WTC11 (cell line): Measurements from ENCODE around the gene PREX1. TPM values are rescaled to one million over a fixed set of nuclear protein-coding genes. Genes with fewer than 3 reads are reported as not detected.

Experiments used
- ATAC-seq: fragments of 200-7000 bp; cut with Tn5 transposase; 2 replicates; pipeline ENCODE4 v1.10.0; 2021; ENCODE audit warnings: mild to moderate bottlenecking, moderate library complexity
- CTCF ChIA-PET: fragments of 300-600 bp; sonication (Branson Sonifier 250); formaldehyde crosslinking; loops from one replicate; lab custom pipeline; 2021; ENCODE audit warnings: antibody characterized with exemption; lab: Charles Lee
- POLR2A ChIA-PET: fragments of 350-600 bp; sonication (Branson Sonifier 250); formaldehyde crosslinking; loops from one replicate; lab custom pipeline; 2021; ENCODE audit warnings: antibody characterized with exemption; lab: Charles Lee
- DNase-seq: peaks from one replicate; pipeline ENCODE4 v3.0.0; 2021; ENCODE audit warnings: low spot score
- H3K27ac Mint-ChIP-seq: 2 replicates; pipeline ENCODE4 v1.8.0; 2021; ENCODE audit warnings: mixed read lengths
- H3K27me3 Mint-ChIP-seq: 2 replicates; pipeline ENCODE4 v1.8.0; 2021; ENCODE audit warnings: low read depth, mild to moderate bottlenecking, moderate library complexity, mixed read lengths
- H3K36me3 Mint-ChIP-seq: 2 replicates; pipeline ENCODE4 v1.8.0; 2021; ENCODE audit warnings: mixed read lengths
- H3K4me1 Mint-ChIP-seq: 2 replicates; pipeline ENCODE4 v1.8.0; 2022; ENCODE audit warnings: mixed read lengths
- H3K4me3 Mint-ChIP-seq: 2 replicates; pipeline ENCODE4 v1.8.0; 2021; ENCODE audit warnings: mild to moderate bottlenecking, moderate library complexity, mixed read lengths
- H3K9me3 Mint-ChIP-seq: 2 replicates; pipeline ENCODE4 v1.8.0; 2021; ENCODE audit warnings: mixed read lengths
- AR ChIP-seq: fragments of 250-450 bp; sonication (Bioruptor Pico); IDR thresholded peaks from 2 replicates; pipeline ENCODE4 v1.9.0; 2021; ENCODE audit warnings: mild to moderate bottlenecking
- ATF2 ChIP-seq: sonication (generic); formaldehyde crosslinking; IDR thresholded peaks from 2 replicates; pipeline ENCODE4 v1.8.1; 2022; ENCODE audit warnings: low read depth, missing genetic modification reagents, borderline replicate concordance
- E2F4 ChIP-seq: sonication (generic); formaldehyde crosslinking; IDR thresholded peaks from 2 replicates; pipeline ENCODE4 v1.8.1; 2022; ENCODE audit warnings: low read depth, mild to moderate bottlenecking, moderate library complexity, missing genetic modification reagents, borderline replicate concordance
- E2F5 ChIP-seq: sonication (generic); formaldehyde crosslinking; IDR thresholded peaks from 2 replicates; pipeline ENCODE4 v1.8.1; 2022; ENCODE audit warnings: mild to moderate bottlenecking, moderate library complexity, missing genetic modification reagents
- ELF4 ChIP-seq: sonication (generic); formaldehyde crosslinking; IDR thresholded peaks from 2 replicates; pipeline ENCODE4 v1.8.1; 2022; ENCODE audit warnings: low read depth, mild to moderate bottlenecking, moderate library complexity, missing genetic modification reagents
- FOXP1 ChIP-seq: sonication (generic); formaldehyde crosslinking; IDR thresholded peaks from 2 replicates; pipeline ENCODE4 v1.8.0; 2022; ENCODE audit warnings: missing genetic modification reagents, mild to moderate bottlenecking, moderate library complexity, borderline replicate concordance
- GRHL2 ChIP-seq: fragments of 250-450 bp; sonication (Bioruptor Pico); IDR thresholded peaks from 2 replicates; pipeline ENCODE4 v1.8.0; 2022; ENCODE audit warnings: mild to moderate bottlenecking, moderate library complexity; ENCODE audit not compliant: insufficient replicate concordance, severe bottlenecking
- JAZF1 ChIP-seq: fragments of 250-450 bp; sonication (Bioruptor Pico); IDR thresholded peaks from 2 replicates; pipeline ENCODE4 v1.9.0; 2021; ENCODE audit warnings: moderate library complexity, mild to moderate bottlenecking, inconsistent platforms
- JUN ChIP-seq: sonication (generic); formaldehyde crosslinking; IDR thresholded peaks from 2 replicates; pipeline ENCODE4 v1.8.0; 2023; ENCODE audit warnings: mild to moderate bottlenecking, missing genetic modification reagents
- RELA ChIP-seq: sonication (generic); formaldehyde crosslinking; IDR thresholded peaks from 2 replicates; pipeline ENCODE4 v1.8.1; 2022; ENCODE audit warnings: missing genetic modification reagents, mild to moderate bottlenecking, borderline replicate concordance
- SMAD4 ChIP-seq: sonication (generic); formaldehyde crosslinking; IDR thresholded peaks from 2 replicates; pipeline ENCODE4 v1.8.0; 2022; ENCODE audit warnings: mild to moderate bottlenecking, missing genetic modification reagents
- SP1 ChIP-seq: sonication (generic); formaldehyde crosslinking; conservative IDR thresholded peaks from 2 replicates; pipeline ENCODE4 v1.8.1; 2022; ENCODE audit warnings: missing genetic modification reagents
- ZNF138 ChIP-seq: sonication (generic); formaldehyde crosslinking; conservative IDR thresholded peaks from 2 replicates; pipeline ENCODE4 v1.8.1; 2022; ENCODE audit warnings: mild to moderate bottlenecking, moderate library complexity, missing genetic modification reagents
- ZNF263 ChIP-seq: sonication (generic); formaldehyde crosslinking; IDR thresholded peaks from 2 replicates; pipeline ENCODE4 v1.8.1; 2022; ENCODE audit warnings: low read depth, mild to moderate bottlenecking, moderate library complexity, missing genetic modification reagents
- ZNF532 ChIP-seq: fragments of 250-450 bp; sonication (Bioruptor Pico); IDR thresholded peaks from 2 replicates; pipeline ENCODE4 v1.9.0; 2021; ENCODE audit warnings: mild to moderate bottlenecking, borderline replicate concordance
- total RNA-seq: library from RNA; stranded (reverse); gene quantifications from 3 replicates; pipeline ENCODE4 v1.2.3, GENCODE V29; 2021
- TF ChIP-seq, protein P1 (sequence below): sonication (generic); formaldehyde crosslinking; IDR thresholded peaks from 2 replicates; pipeline ENCODE4 v1.8.0; 2023; ENCODE audit warnings: mild to moderate bottlenecking, missing genetic modification reagents
- TF ChIP-seq, protein P2 (sequence below): sonication (generic); formaldehyde crosslinking; IDR thresholded peaks from 2 replicates; pipeline ENCODE4 v1.8.1; 2023; ENCODE audit warnings: mild to moderate bottlenecking, missing genetic modification reagents

Gene PREX1
- total RNA-seq, 1 experiment from 2014 or later = 17.3 TPM

- no peaks in the 10 kb centered on the region for H3K36me3 Mint-ChIP-seq
- H3K4me3 Mint-ChIP-seq = no peak overlapping the region
- TF ChIP-seq, protein P1, sequence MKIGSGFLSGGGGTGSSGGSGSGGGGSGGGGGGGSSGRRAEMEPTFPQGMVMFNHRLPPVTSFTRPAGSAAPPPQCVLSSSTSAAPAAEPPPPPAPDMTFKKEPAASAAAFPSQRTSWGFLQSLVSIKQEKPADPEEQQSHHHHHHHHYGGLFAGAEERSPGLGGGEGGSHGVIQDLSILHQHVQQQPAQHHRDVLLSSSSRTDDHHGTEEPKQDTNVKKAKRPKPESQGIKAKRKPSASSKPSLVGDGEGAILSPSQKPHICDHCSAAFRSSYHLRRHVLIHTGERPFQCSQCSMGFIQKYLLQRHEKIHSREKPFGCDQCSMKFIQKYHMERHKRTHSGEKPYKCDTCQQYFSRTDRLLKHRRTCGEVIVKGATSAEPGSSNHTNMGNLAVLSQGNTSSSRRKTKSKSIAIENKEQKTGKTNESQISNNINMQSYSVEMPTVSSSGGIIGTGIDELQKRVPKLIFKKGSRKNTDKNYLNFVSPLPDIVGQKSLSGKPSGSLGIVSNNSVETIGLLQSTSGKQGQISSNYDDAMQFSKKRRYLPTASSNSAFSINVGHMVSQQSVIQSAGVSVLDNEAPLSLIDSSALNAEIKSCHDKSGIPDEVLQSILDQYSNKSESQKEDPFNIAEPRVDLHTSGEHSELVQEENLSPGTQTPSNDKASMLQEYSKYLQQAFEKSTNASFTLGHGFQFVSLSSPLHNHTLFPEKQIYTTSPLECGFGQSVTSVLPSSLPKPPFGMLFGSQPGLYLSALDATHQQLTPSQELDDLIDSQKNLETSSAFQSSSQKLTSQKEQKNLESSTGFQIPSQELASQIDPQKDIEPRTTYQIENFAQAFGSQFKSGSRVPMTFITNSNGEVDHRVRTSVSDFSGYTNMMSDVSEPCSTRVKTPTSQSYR (CRISPR knock-in tag) = no peak
- TF ChIP-seq, protein P2, sequence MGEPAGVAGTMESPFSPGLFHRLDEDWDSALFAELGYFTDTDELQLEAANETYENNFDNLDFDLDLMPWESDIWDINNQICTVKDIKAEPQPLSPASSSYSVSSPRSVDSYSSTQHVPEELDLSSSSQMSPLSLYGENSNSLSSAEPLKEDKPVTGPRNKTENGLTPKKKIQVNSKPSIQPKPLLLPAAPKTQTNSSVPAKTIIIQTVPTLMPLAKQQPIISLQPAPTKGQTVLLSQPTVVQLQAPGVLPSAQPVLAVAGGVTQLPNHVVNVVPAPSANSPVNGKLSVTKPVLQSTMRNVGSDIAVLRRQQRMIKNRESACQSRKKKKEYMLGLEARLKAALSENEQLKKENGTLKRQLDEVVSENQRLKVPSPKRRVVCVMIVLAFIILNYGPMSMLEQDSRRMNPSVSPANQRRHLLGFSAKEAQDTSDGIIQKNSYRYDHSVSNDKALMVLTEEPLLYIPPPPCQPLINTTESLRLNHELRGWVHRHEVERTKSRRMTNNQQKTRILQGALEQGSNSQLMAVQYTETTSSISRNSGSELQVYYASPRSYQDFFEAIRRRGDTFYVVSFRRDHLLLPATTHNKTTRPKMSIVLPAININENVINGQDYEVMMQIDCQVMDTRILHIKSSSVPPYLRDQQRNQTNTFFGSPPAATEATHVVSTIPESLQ (CRISPR knock-in tag) = no peak
- no peak for TF ChIP-seq ELF4
- no peak for TF ChIP-seq FOXP1
- TF ChIP-seq JAZF1 (CRISPR knock-in tag) = no peak
- TF ChIP-seq RELA (CRISPR knock-in tag) = no peak
- no peak for TF ChIP-seq E2F4 (CRISPR knock-in tag)
- TF ChIP-seq ZNF263 (CRISPR knock-in tag) = no peak
- TF ChIP-seq AR (CRISPR knock-in tag) = no peak
- TF ChIP-seq E2F5 (CRISPR knock-in tag) = no peak
- no peak for TF ChIP-seq GRHL2 (CRISPR knock-in tag)
- TF ChIP-seq SMAD4 (CRISPR knock-in tag) = no peak
- no peak for TF ChIP-seq JUN (CRISPR knock-in tag)
- peaks cover 22% of the 10 kb centered on the region for H3K4me1 Mint-ChIP-seq
- ATAC-seq (no peak), DNase-seq (no peak)
- CTCF ChIA-PET = no interaction called here
- POLR2A ChIA-PET = no interaction called here
- H3K9me3 Mint-ChIP-seq = peaks cover 14% of the 10 kb centered on the region; the same call in 1 of the 2 replicates
- H3K27me3 Mint-ChIP-seq = no peaks in the 10 kb centered on the region
- H3K27ac Mint-ChIP-seq = no peak overlapping the region
These were observed 26.6 kb downstream of the PREX1 start for GRCh38 chr20:48801197-48801596.

DNA sequence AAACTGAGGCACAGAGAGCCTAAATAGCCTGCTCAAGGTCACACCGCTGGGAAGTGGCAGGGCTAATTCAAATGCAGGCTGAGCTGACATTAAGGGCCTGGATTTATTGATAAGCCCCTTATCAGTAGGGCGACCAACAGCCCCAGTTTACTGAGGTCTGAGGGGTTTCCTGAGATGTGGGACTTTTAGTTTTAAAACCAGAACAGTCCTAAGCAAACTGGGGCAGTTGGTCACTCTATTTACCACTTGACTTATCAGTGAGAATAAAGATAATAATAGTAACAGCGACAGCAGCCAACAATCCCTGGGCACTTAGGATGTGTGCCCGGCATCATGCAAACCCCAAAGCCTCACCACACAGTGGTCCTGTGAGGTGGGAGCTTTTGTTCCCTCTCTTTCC lies 27.6 kb downstream of the PREX1 start:
- H3K9me3 Mint-ChIP-seq = peaks cover 14% of the 10 kb centered on the region; the same call in 1 of the 2 replicates
- peaks cover 24% of the 10 kb centered on the region for H3K4me1 Mint-ChIP-seq
- H3K36me3 Mint-ChIP-seq = no peaks in the 10 kb centered on the region
- H3K4me3 Mint-ChIP-seq = no peak overlapping the region
- ATAC-seq (no peak), DNase-seq (no peak)
- ChIA-PET CTCF (interaction anchor here (1.2 kb wide), 1 partner anchor 143 kb away, joined by 4 read pairs; no protein-coding TSS in a partner anchor), POLR2A (no interaction called here)
- H3K27me3 Mint-ChIP-seq = no peaks in the 10 kb centered on the region
- H3K27ac Mint-ChIP-seq = no peak overlapping the region
- TF ChIP-seq, protein P2 (CRISPR knock-in tag) = no peak
- TF ChIP-seq ZNF532 (CRISPR knock-in tag) (no peak), ATF2 (CRISPR knock-in tag) (no peak), ZNF138 (CRISPR knock-in tag) (no peak), SP1 (CRISPR knock-in tag) (no peak)
